Measurements from ENCODE around the gene THSD4.
"Not testable (repeated sequence)": the region's sequence is repeated elsewhere in the genome, so short reads cannot be mapped to it uniquely, and the experiment has no call there.

The THSD4 gene

DNA sequence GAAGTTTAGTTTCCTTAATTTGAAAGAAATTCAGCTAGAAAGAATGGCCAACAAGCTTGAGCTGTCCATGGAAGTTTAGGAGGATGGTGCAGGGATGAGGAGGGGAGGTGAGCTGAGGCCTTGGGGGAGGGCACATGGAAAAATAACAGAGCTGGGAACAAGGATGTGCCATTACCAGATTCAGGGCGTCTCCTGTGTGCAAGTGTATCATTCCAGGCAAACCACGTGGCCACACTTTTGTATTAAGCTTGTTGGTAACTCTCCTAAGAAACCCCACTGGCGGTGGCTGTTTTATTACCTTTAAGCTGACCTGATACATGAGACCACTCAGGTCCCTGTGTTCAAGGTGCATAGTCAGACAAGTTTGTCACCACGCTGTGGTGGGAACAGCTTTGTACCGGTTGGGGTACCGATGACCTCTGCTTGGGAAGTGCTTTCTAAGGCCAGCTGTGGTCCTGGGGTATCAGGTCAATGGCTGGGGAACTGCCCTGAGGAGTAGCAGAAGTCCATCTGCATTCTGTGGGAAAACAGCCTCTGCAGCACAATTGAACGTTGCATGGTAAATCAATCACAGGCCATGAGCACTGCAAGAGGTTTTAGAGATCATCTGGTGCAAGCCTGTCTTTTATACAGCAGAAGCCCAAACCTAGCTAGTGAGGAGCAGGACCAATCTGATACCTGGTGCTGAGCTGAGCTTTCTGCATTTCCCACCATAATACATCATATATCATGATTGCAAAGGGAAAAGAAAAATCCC is 235.5 kb downstream of the THSD4 start:
- no peak for DNase-seq (ENCODE audit: low spot score)

DNA sequence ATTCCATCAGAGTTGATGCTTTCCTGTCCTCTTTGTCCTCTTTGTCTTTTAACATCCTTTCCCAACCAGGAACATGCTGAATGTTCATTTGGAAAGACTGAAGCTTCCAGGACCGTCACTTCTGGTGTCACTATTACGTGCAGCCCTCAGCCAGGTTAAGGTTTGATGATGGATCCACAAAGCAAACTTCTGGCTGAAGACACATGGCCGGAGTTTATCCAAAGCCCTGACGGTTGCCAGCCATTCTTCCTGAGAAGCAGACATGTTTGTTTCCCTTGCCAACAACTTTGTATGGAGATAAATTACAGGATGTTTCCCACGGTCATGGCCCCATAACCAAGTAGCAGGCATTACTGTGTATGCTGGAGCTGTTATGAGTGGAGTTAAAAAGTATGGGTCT is 236.9 kb downstream of the THSD4 start:
- no peak for DNase-seq (ENCODE audit: low spot score)

DNA sequence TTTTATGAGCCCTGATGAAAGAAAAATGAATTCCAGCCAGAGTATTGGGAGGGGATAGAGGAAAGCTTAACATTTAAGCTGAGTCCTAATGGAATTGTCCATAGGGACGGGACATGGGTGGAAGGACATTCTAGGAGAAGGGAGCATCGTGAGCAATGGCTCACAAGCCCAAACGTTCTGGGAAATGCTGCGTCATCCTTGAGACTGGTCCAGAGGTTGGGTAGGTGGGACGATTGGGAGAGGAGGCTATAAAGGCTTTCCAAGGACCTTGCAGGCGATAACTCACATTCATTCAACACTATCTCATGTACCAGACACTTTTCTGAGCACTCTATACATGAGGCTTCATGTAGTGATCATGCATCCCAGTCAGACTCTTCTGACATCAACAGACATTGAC is 237.5 kb downstream of the THSD4 start:
- no peak for DNase-seq (ENCODE audit: low spot score)

DNA sequence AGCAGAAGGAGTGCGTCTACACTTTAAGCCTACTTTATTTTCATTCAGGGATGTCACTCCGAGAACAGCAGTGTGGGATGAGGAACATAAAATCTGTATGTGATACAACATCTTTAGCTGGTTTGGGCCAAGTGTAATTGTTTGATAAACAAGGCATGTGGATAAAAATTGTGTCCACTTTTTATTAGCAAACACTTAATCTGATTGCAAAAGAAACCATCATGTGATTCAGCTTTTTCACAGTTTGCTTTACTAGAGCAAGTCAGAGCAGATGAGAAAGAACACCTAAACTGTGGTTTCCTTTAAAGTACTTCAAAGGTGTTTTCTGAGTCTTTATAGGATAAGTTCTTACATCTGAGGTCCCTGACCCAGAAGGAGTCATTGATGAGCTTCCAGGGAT is 237.9 kb downstream of the THSD4 start:
- DNase-seq (ENCODE audit: low spot score), result no peak

DNA sequence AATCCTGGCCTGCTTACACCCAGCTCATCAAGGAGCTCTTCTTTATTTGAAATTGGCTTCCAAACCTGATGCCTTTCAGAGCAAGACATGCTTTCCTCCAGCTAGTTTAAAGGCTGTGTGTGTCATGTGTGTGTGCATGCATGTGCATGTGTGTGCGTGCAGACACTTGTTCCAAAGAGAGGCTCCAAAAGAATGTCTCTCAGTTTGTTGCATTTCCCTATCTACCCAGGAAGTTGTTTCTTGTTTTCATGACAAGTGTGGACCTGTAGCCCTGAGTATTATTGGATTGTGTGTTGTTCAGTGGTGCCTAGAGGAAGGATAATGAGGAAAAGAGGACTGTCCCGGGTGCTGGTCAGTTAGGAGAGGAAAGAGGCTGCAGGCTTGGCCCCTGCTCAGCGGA is 240.0 kb downstream of the THSD4 start:
- no peak for DNase-seq (ENCODE audit: low spot score)

DNA sequence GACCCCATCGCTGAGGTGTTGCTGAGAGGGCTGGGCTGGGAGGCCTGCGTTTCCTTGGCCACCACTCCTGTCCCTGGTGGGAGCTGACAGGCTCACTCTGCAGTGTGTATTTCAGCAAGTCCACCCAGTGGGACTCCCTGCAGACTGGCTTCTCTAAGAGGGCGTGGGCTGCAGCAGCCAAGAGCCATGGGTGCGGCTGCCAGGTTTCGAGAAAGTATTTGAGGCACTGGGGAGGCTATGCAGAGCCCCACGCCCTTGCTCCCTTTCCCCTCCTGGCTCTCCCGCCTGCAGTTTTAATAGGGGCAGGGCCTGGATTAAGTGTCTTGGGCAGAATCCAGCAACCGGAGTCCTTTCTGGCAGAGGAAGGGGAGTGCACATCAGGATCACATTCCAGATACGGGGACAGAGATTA is 242.1 kb downstream of the THSD4 start:
- no peak for DNase-seq (ENCODE audit: low spot score)

DNA sequence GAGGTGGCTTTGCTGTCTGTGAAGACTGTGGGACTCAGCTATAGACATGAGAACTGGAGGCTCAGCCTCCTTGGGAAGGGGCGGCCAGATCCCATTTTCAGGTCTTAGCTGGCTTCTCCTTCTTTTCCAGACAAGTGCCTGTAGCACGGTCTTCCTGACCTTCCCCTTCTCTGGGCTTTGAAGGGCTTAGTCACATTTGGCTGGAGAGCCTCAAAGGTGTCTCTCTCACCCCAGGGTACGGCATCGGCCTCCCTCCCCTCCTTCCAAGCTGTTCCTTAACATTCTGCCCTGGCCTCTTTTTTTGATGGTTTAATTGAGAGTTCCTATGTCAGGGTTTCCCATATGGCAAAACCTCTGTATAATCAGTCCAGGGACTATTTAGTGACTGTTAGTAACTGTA is 242.7 kb downstream of the THSD4 start:
- no peak for DNase-seq (ENCODE audit: low spot score)

DNA sequence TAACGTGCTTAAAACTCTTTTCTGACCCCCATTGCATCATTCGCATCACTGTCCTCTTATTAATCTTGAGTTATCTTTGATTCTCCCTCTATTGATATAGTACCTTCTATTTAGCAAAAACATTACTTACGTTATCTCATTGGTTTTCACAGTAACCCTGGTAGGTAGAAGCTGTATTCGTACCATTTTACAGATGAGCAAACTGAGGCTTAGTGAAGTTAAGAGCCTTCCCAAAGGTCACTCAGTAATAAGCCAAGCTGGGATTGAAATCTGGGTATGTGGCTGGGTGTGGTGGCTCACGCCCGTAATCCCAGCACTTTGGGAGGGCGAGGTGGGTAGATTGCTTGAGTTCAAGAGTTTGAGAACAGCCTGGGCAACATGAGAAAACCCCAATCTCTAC is 244.0 kb downstream of the THSD4 start:
- no peak for DNase-seq (ENCODE audit: low spot score)

DNA sequence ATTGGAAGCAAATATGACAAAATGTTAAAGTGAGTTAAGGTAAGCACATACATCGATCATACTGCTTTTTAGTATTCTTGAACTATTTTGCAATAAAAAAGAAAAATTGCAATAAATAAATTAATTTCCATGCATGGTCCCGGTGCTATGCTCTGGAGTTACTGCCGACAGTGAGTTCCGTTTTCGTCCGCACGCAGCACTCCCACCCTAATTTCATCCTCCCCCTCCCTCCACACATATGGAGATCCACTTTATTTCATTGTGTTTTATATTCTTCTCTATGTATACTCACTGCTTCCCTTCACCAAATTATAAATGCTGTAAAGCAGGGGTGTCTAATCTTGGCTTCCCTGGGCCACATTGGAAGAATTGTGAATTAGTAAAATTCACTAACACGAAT is 247.3 kb downstream of the THSD4 start:
- no peak for DNase-seq (ENCODE audit: low spot score)

DNA sequence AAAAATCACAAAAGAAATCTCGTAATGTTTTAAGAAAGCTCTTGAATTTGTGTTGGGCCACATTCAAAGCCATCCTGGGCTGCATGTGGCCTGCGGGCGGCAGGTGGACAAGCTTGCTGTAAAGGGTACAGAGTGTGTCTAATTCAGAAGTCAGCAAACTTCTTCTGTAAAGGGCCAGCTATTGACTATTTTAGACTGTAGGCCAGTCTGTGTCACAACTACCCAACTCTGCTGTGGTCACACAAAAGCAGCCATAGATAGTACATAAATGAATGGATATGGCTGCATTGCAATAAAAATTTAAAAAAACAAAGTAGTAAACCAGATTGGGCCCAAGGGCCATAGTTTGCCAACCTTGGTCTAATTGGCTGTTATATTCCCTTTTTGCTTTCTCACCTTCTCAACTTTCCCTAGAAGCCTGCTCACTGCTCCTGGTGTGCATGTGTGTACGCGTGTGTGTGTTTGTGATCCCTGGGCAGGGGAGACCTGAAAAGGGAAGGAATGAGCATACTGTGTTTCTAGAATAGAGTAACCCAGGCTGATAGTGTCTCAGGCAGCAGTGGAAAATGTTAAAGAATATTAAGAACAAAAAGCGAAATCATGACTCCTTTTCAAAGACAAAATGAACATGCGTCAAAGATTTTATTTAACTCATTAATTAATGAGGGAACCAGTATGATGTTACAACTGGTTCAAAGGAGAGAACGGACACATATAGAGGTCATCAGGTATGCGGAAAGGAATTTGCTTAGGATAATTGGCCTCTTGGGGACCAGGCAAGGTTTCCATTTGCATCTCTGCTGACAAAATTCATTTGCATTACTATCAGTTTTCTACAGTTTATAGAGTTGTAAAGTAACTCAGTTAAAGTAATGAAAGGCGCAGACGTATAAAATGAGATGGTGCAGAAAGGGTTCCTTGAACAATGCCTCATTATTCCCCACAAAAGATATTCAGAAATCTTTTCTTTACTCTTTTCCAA is 248.0 kb downstream of the THSD4 start:
- no peak for DNase-seq (ENCODE audit: low spot score)

DNA sequence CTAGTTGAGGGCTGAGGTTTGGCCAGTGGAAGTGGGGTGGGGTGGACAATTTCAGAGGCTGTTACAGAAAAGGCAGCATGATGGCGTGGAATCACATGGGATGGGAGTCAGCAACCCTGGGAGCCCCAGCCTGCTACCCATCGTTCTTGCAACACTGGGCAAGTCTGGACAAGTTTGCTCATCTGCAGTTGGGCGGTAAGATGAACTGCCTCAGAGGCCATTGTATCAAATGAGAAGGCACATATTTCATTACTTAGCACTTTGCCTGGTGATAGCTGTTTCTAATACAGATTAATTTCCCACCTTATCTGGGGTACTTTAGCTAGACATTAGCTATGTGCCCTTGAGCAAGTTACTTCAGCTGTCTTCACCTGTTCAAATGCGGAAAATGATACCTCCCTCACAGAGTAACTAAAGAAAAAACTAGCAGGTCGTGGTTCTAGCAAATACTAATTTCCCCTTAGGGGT is 248.9 kb downstream of the THSD4 start:
- DNase-seq (ENCODE audit: low spot score), result no peak

DNA sequence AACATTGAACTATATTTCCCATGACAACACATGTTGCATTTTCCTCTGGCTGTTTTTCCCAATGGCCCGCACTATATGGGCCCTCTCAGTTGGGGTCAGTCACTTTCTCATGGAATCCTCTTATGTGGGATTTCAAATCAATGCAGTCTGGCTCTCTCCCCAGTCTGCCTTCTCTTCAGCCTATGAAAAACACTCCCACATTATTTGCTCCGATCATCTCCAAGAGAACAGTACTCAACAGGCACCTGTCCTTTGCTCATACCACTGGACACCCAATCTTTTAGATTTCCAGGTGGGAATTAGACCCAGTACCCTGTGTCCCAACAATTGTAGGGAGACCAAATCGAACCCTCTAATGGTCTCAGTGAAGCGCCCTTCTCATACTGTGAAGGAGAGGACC is 251.3 kb downstream of the THSD4 start:
- no peak for DNase-seq (ENCODE audit: low spot score)

DNA sequence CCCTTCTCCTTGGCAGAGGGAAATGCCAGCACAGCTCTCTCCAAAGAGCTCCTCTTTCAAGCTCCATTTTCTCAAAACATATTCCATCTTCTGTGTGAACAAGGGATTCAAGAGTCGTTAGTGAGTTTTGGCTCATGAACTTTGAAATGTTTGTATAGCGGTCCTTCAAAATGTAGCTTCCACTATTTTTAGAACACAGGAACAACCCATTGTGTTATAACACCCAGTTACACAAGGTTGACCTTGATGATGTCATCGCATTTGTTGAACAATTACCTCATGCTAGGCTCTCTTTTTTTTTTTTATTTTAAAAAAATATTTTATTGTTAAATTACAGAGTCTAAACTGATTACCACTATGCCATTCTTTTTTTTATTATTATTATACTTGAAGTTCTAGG is 251.7 kb downstream of the THSD4 start:
- DNase-seq (ENCODE audit: low spot score), result no peak

DNA sequence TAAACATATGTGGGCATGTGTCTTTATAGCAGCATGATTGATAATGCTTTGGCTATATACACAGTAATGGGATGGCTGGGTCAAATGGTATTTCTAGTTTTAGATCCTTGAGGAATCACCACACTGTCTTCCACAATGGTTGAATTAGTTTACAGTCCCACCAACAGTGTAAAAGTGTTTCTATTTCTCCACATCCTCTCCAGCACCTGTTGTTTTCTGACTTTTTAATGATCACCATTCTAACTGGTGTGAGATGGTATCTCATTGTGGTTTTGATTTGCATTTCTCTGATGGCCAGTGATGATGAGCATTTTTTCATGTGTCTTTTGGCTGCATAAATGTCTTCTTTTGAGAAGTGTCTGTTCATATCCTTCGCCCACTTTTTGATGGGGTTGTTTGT is 252.5 kb downstream of the THSD4 start:
- not testable (repeated sequence) for DNase-seq (ENCODE audit: low spot score)

DNA sequence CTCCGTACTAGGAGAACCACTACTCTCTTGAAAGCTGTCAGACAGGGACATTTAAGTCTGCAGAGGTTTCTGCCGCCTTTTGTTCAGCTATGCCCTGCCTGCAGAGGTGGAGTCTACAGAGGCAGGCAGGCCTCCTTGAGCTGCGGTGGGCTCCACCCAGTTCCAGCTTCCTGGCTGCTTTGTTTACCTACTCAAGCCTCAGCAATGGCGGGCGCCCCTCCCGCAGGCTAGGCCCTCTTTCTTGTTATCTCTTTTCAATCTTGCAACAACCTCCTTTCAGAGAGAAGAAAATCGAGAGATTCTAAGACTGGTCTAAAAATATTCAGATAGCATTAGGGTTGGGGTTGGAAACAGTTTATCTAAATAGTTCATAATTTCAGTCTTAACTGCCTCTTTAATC is 257.5 kb downstream of the THSD4 start:
- DNase-seq (ENCODE audit: low spot score), result not testable (repeated sequence)

DNA sequence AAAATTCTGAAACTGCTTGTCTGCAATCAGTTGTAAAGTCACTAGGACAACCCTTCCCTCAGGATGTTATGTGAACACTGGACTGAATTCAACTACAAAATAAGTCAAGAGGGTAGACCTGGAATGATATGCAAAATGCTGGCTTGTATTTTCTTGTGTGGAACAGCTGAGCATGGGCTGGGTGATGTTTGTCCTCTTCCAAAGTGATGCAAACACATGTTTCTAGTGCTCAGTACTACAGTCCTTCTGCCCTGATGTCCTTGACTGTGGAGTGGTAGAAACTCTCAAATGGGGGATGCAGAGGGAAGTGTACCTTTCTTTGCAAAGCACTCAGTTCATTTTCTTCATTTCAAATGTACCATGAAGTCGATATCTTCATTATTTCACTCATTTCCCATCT is 258.6 kb downstream of the THSD4 start:
- DNase-seq (ENCODE audit: low spot score), result no peak

DNA sequence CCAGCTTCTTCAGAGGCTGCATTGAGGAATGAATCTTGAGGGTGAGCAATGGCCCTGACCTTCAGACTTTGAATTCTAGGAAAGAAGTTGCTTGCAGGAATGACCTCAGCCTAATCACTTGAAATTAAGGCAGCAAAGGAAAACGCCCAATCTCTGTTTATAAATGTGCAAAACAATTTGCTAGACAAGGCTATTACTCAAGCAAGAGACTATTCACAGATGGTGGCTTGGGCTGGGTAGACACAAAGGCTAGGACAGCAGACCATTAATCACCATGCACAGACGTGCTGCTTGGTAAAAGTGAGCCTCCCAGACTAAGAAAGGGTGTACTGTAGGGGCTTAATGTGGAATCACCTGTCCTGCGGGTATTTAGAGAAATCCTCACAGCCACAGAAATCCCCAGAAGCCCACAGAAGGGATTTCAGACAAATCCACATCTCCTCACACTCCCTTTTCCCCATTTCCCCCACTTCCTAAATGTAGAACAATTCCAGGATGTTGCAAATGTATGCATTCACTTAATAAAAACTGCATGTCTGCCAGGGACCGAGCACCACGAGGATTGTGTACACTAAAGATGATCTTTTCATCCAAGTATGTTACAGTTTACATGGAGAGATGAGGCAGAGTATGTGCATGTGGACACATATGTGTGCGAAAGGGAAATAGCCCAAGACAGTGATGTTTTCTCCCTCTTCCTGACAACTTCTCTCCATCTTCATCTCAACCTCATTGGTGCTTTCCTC is 259.5 kb downstream of the THSD4 start:
- no peak for DNase-seq (ENCODE audit: low spot score)

DNA sequence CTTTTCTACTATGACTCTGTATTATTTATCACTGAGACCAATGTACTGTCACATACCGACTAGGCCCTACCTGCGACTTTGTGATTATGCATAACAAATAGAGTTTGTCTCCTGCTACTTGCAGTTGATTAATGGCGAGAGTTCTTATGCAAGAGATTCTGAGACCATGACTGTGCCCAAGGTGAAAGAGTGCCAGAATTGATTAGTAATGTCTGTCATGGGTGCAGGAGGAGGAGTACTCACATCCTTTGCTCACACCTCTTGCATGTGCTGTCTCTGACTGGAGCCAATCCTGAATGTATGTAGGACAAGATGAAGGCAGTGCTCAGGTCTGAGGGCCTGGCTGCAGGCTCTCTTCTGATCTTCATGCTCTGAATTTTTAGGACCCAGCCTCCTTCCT is 260.7 kb downstream of the THSD4 start:
- DNase-seq (ENCODE audit: low spot score), result no peak

DNA sequence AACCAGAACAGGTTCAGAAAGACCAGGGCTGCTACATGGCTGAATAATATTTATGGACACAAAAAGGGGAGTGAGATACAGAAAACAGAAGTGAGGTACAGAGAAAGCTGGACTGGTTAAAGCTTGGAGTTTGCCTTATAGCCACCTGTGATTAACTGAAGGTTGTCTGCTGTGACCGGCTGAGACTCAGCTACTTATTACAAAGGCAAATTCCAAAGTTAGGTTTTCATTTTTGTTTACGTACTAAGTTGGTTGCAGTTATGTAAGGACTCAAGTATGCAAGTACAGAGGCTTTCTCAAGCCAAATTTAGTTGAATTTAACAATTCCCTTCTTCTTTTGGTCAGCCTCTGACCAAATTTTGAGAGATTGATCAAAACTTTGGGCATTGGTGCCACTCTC is 264.6 kb downstream of the THSD4 start:
- no peak for DNase-seq (ENCODE audit: low spot score)

DNA sequence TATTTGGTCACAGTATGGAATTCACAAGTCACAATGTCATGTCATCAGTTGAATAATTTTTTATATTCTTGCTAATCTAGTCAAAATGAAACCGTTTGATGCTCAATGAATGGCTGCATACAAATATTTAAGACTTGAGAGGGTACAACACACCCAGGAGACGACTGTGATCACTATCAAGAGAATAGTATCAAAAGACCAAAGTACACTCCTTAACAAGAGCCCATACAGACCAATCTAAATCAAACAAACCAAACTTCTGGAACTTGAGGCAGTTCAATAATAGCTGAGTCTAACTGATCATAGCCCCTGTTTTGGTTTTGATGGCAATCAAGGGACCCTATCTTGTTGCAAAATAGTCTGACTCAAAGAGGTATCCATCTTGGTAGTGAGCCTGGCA is 265.1 kb downstream of the THSD4 start:
- DNase-seq (ENCODE audit: low spot score), result no peak

DNA sequence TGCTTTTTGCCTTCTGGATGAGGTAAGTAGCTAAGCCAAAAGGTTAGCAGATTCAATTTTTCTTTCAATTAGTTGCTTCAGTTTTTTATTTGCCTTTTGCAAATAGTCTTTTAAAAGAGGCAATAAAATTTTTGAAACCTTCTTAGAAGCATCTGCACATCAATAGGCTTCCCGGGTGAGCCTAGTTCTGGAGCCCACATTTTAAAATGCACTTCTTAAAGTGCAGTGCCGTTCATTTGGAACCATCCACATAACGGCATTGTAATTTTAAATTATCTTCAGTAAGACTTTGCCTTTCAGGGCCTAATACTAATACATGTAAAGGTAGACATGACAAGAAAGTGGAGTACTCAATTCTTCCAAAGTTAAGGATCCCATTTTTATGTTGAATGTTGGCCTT is 269.2 kb downstream of the THSD4 start:
- DNase-seq (ENCODE audit: low spot score), result no peak

DNA sequence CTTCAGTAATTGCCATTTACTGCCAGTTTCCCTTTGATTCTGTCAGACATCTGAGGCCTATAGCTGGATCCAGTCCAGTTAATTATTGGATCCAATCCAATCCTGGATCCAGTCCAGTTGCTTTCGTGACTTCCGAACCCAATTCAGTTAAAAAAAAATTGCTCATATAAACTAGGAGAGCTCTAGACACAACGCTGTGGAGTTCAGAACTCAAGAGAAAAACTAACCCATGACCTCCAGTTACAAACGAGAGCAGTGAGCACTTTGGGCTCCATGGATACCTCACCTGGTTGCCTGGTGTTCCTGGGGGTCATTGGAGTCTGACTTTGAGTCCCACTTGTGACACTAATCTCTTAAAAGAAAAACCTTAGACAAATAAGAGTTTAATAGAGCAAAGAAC is 269.8 kb downstream of the THSD4 start:
- no peak for DNase-seq (ENCODE audit: low spot score)
